ENCODE data around the gene ANKDD1B.
"Not testable (repeated sequence)": the region's sequence is repeated elsewhere in the genome, so short reads cannot be mapped to it uniquely, and the experiment has no call there.

Gene ANKDD1B

DNA sequence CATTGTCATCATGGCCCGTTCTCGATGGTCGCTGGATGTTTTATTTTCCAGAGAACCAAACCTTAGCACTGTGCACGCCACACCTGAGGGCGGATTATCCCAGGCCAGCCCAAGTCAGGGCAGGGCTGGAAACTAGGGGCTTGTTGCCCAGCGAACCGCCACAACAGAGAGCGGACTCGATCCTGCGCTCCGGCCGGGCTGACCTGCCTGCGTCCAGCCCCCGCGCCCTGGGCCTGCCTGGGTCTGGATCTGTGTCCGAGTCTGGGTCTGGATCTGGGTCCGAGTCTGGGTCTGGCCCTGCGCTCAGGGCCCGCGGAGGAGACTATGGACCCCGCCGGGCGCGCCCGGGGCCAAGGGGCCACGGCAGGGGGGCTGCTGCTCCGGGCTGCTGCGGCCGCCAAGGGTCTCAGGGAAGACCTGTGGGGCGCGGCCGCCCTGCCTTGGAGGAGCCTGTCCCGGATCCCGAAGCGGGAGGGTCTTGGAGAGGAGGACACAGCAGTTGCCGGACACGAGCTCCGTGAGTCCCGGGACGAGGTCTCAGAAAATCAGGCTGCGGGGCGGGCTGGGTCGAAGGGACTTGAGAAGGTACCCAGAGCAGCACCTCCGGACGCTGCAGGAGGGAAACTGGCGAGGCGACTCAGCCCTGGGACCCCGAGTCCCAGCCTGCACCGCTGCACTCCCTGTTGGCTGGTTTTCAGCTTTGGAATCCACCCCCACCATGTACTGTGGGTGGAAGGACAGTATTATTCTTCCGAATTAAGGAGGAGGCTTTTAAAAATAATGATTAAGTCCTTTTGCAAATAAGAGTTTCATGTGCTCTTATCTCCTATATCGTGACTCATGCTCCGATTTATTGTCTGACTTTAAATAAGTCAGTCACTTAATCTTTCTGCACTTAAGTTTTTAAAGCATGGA lies at the start of gene ANKDD1B:
TSS of gene ANKDD1B (plus strand) at position 143 of the 915 bp plus-strand sequence. CDS start at position 325, 182 bp downstream.
- H3K9me2 ChIP-seq (replicated peaks; ENCODE audit: insufficient read depth, low read length): no peaks in the 10 kb centered on the region
- TF ChIP-seq EZH2phosphoT487 (conservative IDR thresholded peaks at IDR 0.05; ENCODE audit: low read length): no peak
- TF ChIP-seq, protein P1, sequence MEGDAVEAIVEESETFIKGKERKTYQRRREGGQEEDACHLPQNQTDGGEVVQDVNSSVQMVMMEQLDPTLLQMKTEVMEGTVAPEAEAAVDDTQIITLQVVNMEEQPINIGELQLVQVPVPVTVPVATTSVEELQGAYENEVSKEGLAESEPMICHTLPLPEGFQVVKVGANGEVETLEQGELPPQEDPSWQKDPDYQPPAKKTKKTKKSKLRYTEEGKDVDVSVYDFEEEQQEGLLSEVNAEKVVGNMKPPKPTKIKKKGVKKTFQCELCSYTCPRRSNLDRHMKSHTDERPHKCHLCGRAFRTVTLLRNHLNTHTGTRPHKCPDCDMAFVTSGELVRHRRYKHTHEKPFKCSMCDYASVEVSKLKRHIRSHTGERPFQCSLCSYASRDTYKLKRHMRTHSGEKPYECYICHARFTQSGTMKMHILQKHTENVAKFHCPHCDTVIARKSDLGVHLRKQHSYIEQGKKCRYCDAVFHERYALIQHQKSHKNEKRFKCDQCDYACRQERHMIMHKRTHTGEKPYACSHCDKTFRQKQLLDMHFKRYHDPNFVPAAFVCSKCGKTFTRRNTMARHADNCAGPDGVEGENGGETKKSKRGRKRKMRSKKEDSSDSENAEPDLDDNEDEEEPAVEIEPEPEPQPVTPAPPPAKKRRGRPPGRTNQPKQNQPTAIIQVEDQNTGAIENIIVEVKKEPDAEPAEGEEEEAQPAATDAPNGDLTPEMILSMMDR (IDR thresholded peaks at IDR 0.05; ENCODE audit: insufficient read depth, low read length, poor library complexity, severe bottlenecking): no peak
- H3K27me3 ChIP-seq (ENCODE audit: low read length): no peaks in the 10 kb centered on the region
- H3K4me2 ChIP-seq (ENCODE audit: low read depth, low read length, poor library complexity, severe bottlenecking): no peak within 1 kb of the TSS
- H3K27ac ChIP-seq (ENCODE audit: low read depth, low read length): no peak within 1 kb of the TSS
- no peaks in the 10 kb centered on the region for H3K79me2 ChIP-seq (ENCODE audit: insufficient read depth, low read length)
- no peaks in the 10 kb centered on the region for H4K20me1 ChIP-seq (ENCODE audit: low read depth, low read length)
- H3F3A ChIP-seq (ENCODE audit: insufficient read depth): no peaks in the 10 kb centered on the region
- H3K9me3 ChIP-seq (ENCODE audit: insufficient read depth, low read length): no peaks in the 10 kb centered on the region
- no peak within 1 kb of the TSS for H3K4me3 ChIP-seq (ENCODE audit: insufficient read depth, low read length, poor library complexity, severe bottlenecking)
- H3K36me3 ChIP-seq (ENCODE audit: low read length): no peaks in the 10 kb centered on the region
- no peak within 1 kb of the TSS for H2AFZ ChIP-seq (ENCODE audit: low read depth, low read length, severe bottlenecking)
- H3K9ac ChIP-seq (ENCODE audit: low read length): no peak within 1 kb of the TSS

DNA sequence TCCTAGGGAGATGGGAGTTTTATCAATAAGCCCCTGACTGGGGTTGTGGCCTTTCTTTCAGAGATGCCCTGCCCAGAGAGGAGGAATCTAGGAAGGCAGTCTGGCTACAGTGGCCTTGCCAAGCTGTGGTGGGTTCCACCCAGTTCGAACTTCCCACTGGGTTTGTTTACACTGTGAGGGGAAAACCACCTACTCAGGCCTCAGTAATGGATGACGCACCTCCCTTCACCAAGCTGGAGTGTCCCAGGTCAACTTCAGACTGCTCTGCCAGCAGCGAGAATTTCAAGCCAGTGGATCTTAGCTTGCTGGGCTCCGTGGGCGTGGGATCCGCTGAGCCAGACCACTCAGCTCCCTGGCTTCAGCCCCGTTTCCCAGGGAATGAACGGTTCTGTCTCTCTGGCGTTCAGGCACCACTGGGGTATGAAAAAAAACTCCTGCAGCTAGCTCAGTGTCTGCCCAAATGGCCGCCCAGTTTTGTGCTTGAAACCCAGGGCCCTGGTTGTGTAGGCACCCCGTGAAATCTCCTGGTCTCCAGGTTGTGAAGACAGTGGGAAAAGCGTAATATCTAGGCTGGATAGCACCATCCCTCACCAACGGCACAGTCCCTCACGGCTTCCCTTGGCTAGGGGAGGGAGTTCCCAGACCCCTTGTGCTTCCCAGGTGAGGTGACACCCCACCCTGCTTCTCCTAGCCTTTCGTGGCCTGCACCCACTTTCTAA lies 45.1 kb upstream of the ANKDD1B start:
- not testable (repeated sequence) for H3K4me3 ChIP-seq (ENCODE audit: insufficient read depth, low read length, poor library complexity, severe bottlenecking); H3K9ac ChIP-seq (ENCODE audit: low read length); H3K27me3 ChIP-seq (ENCODE audit: low read length); H3F3A ChIP-seq (ENCODE audit: insufficient read depth); H3K9me2 ChIP-seq (replicated peaks; ENCODE audit: insufficient read depth, low read length); H3K79me2 ChIP-seq (ENCODE audit: insufficient read depth, low read length); H2AFZ ChIP-seq (ENCODE audit: low read depth, low read length, severe bottlenecking); H3K36me3 ChIP-seq (ENCODE audit: low read length); H3K9me3 ChIP-seq (ENCODE audit: insufficient read depth, low read length); H3K4me2 ChIP-seq (ENCODE audit: low read depth, low read length, poor library complexity, severe bottlenecking); H4K20me1 ChIP-seq (ENCODE audit: low read depth, low read length); H3K27ac ChIP-seq (ENCODE audit: low read depth, low read length)

DNA sequence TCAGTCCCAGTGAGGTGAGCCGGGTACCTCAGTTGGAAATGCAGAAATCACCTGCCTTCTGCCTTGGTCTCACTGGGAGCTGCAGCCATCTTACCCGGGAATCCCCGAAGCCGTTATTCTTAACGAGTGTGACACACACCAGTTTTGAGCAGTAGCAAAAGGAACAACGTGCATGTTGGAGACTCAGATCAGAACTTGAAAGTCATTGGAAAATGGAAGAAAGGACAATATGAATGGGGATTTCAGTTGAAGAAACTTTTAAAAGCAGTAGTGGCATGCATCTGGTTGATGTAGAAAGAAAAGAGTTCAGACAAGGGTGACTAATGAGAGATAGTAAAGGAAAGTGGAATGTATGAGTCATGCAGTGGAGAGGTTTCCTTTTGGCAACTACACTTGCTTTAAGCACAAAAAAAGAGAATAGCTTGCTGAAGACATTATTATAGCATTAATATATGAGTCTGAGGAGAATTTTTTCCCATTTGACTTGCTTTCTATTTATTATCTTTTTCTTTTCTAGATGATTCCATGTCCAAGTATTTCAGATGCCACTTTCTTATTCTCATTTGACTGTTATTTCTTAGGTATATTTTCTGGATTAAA lies 44.4 kb upstream of the ANKDD1B start:
- no peak overlapping the region for H3K27ac ChIP-seq (ENCODE audit: low read depth, low read length)
- H3K27me3 ChIP-seq (ENCODE audit: low read length): no peaks in the 10 kb centered on the region
- peak overlapping the region; percentile 11 for H3K4me2 ChIP-seq (ENCODE audit: low read depth, low read length, poor library complexity, severe bottlenecking)
- no peaks in the 10 kb centered on the region for H3K9me3 ChIP-seq (ENCODE audit: insufficient read depth, low read length)
- H3K36me3 ChIP-seq (ENCODE audit: low read length): peaks cover under 1% of the 10 kb centered on the region; the same call in 1 of the 2 replicates
- no peak overlapping the region for H2AFZ ChIP-seq (ENCODE audit: low read depth, low read length, severe bottlenecking)
- H3K9me2 ChIP-seq (replicated peaks; ENCODE audit: insufficient read depth, low read length): no peaks in the 10 kb centered on the region
- H4K20me1 ChIP-seq (ENCODE audit: low read depth, low read length): no peaks in the 10 kb centered on the region
- TF ChIP-seq EZH2phosphoT487 (conservative IDR thresholded peaks at IDR 0.05; ENCODE audit: low read length): no peak
- TF ChIP-seq, protein P1 (IDR thresholded peaks at IDR 0.05; ENCODE audit: insufficient read depth, low read length, poor library complexity, severe bottlenecking): no peak
- no peak overlapping the region for H3K4me3 ChIP-seq (ENCODE audit: insufficient read depth, low read length, poor library complexity, severe bottlenecking)
- H3K9ac ChIP-seq (ENCODE audit: low read length): no peak overlapping the region
- H3F3A ChIP-seq (ENCODE audit: insufficient read depth): no peaks in the 10 kb centered on the region
- peaks cover 5% of the 10 kb centered on the region; the same call in 1 of the 2 replicates for H3K79me2 ChIP-seq (ENCODE audit: insufficient read depth, low read length)

All from SU-DHL-6 (cell line).